Activated naive CD4-positive, alpha-beta T cell treated with anti-CD3 and anti-CD28 coated beads, Interleukin-2, amount 50 U/mL, for 24 hours (primary cell): Measurements from ENCODE around the gene PTGER2.

Experiments
- H3K27ac Mint-ChIP-seq: one replicate; pipeline ENCODE4 v1.8.0; 2021; ENCODE audit warnings: mild to moderate bottlenecking, mixed read lengths
- H3K27me3 Mint-ChIP-seq: one replicate; pipeline ENCODE4 v1.8.0; 2021; ENCODE audit warnings: mixed read lengths
- H3K36me3 Mint-ChIP-seq: one replicate; pipeline ENCODE4 v1.8.0; 2021; ENCODE audit warnings: mixed read lengths
- H3K4me1 Mint-ChIP-seq: one replicate; pipeline ENCODE4 v1.8.0; 2021; ENCODE audit warnings: mixed read lengths
- H3K4me3 Mint-ChIP-seq: one replicate; pipeline ENCODE4 v1.8.0; 2021; ENCODE audit warnings: mild to moderate bottlenecking, mixed read lengths
- H3K9me3 Mint-ChIP-seq: one replicate; pipeline ENCODE4 v1.8.0; 2021; ENCODE audit warnings: mixed read lengths

PTGER2 gene

GRCh38 chr14:52286661-52287649, 27.2 kb upstream of the PTGER2 start:
- Mint-ChIP-seq H3K27me3 (no peaks in the 10 kb centered on the region), H3K36me3 (no peaks in the 10 kb centered on the region), H3K4me3 (peak overlapping the region; percentile 6), H3K4me1 (peaks cover 35% of the 10 kb centered on the region), H3K27ac (no peak overlapping the region), H3K9me3 (no peaks in the 10 kb centered on the region)

GRCh38 chr14:52296378-52296777, 17.7 kb upstream of the PTGER2 start:
- Mint-ChIP-seq H3K27ac (no peak overlapping the region), H3K27me3 (no peaks in the 10 kb centered on the region)

GRCh38 chr14:52298795-52299194, 15.3 kb upstream of the PTGER2 start:
- H3K27ac Mint-ChIP-seq = no peak overlapping the region
- peaks cover 26% of the 10 kb centered on the region for H3K4me1 Mint-ChIP-seq
- H3K36me3 Mint-ChIP-seq = peaks cover 3% of the 10 kb centered on the region
- no peaks in the 10 kb centered on the region for H3K9me3 Mint-ChIP-seq
- H3K4me3 Mint-ChIP-seq = no peak overlapping the region
- no peaks in the 10 kb centered on the region for H3K27me3 Mint-ChIP-seq

More at GRCh38 chr14:52296378-52296777, 17.7 kb upstream of the PTGER2 start:
- Mint-ChIP-seq H3K9me3 (no peaks in the 10 kb centered on the region), H3K4me3 (no peak overlapping the region), H3K36me3 (no peaks in the 10 kb centered on the region), H3K4me1 (peaks cover 17% of the 10 kb centered on the region)

GRCh38 chr14:52299692-52300278, 14.3 kb upstream of the PTGER2 start:
- Mint-ChIP-seq H3K4me1 (peaks cover 30% of the 10 kb centered on the region), H3K27ac (no peak overlapping the region), H3K36me3 (peaks cover 3% of the 10 kb centered on the region), H3K27me3 (no peaks in the 10 kb centered on the region), H3K4me3 (no peak overlapping the region), H3K9me3 (no peaks in the 10 kb centered on the region)

GRCh38 chr14:52303236-52303635, 10.9 kb upstream of the PTGER2 start:
- Mint-ChIP-seq H3K27ac (no peak overlapping the region), H3K27me3 (no peaks in the 10 kb centered on the region), H3K4me3 (no peak overlapping the region), H3K9me3 (no peaks in the 10 kb centered on the region), H3K36me3 (peaks cover 3% of the 10 kb centered on the region), H3K4me1 (peaks cover 40% of the 10 kb centered on the region)

- H3K4me3 Mint-ChIP-seq = no peak overlapping the region
- peaks cover 44% of the 10 kb centered on the region for H3K4me1 Mint-ChIP-seq
Measured at GRCh38 chr14:52304248-52304904, 9.7 kb upstream of the PTGER2 start.

GRCh38 chr14:52305014-52305413, 9.1 kb upstream of the PTGER2 start:
- H3K36me3 Mint-ChIP-seq = peaks cover 3% of the 10 kb centered on the region
- no peaks in the 10 kb centered on the region for H3K9me3 Mint-ChIP-seq
- H3K27ac Mint-ChIP-seq = no peak overlapping the region
- H3K4me1 Mint-ChIP-seq = peaks cover 41% of the 10 kb centered on the region
- no peaks in the 10 kb centered on the region for H3K27me3 Mint-ChIP-seq
- no peak overlapping the region for H3K4me3 Mint-ChIP-seq

More at GRCh38 chr14:52304248-52304904, 9.7 kb upstream of the PTGER2 start:
- H3K27ac Mint-ChIP-seq = peak overlapping the region; percentile 9
- H3K36me3 Mint-ChIP-seq = peaks cover 3% of the 10 kb centered on the region
- H3K27me3 Mint-ChIP-seq = no peaks in the 10 kb centered on the region
- H3K9me3 Mint-ChIP-seq = no peaks in the 10 kb centered on the region

GRCh38 chr14:52307376-52307775, 6.7 kb upstream of the PTGER2 start:
- Mint-ChIP-seq H3K9me3 (no peaks in the 10 kb centered on the region), H3K4me1 (peaks cover 39% of the 10 kb centered on the region), H3K36me3 (peaks cover 3% of the 10 kb centered on the region), H3K4me3 (peak overlapping the region; percentile 9), H3K27me3 (no peaks in the 10 kb centered on the region), H3K27ac (peak overlapping the region; percentile 10)

- Mint-ChIP-seq H3K36me3 (peaks cover 3% of the 10 kb centered on the region), H3K4me1 (peaks cover 44% of the 10 kb centered on the region), H3K4me3 (peak overlapping the region; percentile 9), H3K9me3 (no peaks in the 10 kb centered on the region), H3K27me3 (no peaks in the 10 kb centered on the region), H3K27ac (peak overlapping the region; percentile 44)
Measured at GRCh38 chr14:52307905-52308304, 6.2 kb upstream of the PTGER2 start.

GRCh38 chr14:52310541-52310940, 3.6 kb upstream of the PTGER2 start:
- Mint-ChIP-seq H3K9me3 (no peaks in the 10 kb centered on the region), H3K27ac (no peak overlapping the region), H3K4me1 (peaks cover 59% of the 10 kb centered on the region), H3K4me3 (no peak overlapping the region), H3K27me3 (peaks cover 3% of the 10 kb centered on the region), H3K36me3 (no peaks in the 10 kb centered on the region)

GRCh38 chr14:52312931-52313355, 1.2 kb upstream of the PTGER2 start:
- Mint-ChIP-seq H3K9me3 (no peaks in the 10 kb centered on the region), H3K4me1 (peaks cover 72% of the 10 kb centered on the region), H3K4me3 (peak overlapping the region; percentile 95), H3K27ac (no peak overlapping the region), H3K36me3 (no peaks in the 10 kb centered on the region), H3K27me3 (peaks cover 3% of the 10 kb centered on the region)

GRCh38 chr14:52313462-52313861, 650 bp upstream of the PTGER2 start:
- Mint-ChIP-seq H3K4me1 (peaks cover 72% of the 10 kb centered on the region), H3K9me3 (no peaks in the 10 kb centered on the region), H3K27me3 (peaks cover 3% of the 10 kb centered on the region), H3K27ac (peak overlapping the region; percentile 75), H3K4me3 (peak overlapping the region; percentile 95), H3K36me3 (no peaks in the 10 kb centered on the region)

GRCh38 chr14:52314595-52315354, 663 bp downstream of the PTGER2 start:
- peaks cover 3% of the 10 kb centered on the region for H3K27me3 Mint-ChIP-seq

GRCh38 chr14:52315355-52315718, 1.2 kb downstream of the PTGER2 start:
- Mint-ChIP-seq H3K4me3 (peak overlapping the region; percentile 95), H3K36me3 (peaks cover 5% of the 10 kb centered on the region), H3K4me1 (peaks cover 87% of the 10 kb centered on the region), H3K27ac (peak overlapping the region; percentile 92), H3K9me3 (peaks cover 4% of the 10 kb centered on the region), H3K27me3 (peaks cover 3% of the 10 kb centered on the region)

More at GRCh38 chr14:52314595-52315354, 663 bp downstream of the PTGER2 start:
- Mint-ChIP-seq H3K4me3 (peak overlapping the region; percentile 95), H3K36me3 (peaks cover under 1% of the 10 kb centered on the region), H3K4me1 (peaks cover 82% of the 10 kb centered on the region), H3K9me3 (no peaks in the 10 kb centered on the region), H3K27ac (peak overlapping the region; percentile 92)

- peaks cover 20% of the 10 kb centered on the region for H3K9me3 Mint-ChIP-seq
- peaks cover 3% of the 10 kb centered on the region for H3K27me3 Mint-ChIP-seq
- no peak overlapping the region for H3K27ac Mint-ChIP-seq
- peak overlapping the region; percentile 95 for H3K4me3 Mint-ChIP-seq
- H3K4me1 Mint-ChIP-seq = peaks cover 67% of the 10 kb centered on the region
- H3K36me3 Mint-ChIP-seq = peaks cover 23% of the 10 kb centered on the region
Measured at GRCh38 chr14:52318062-52318461, 4.0 kb downstream of the PTGER2 start.
